ENCODE results near the gene METRN.

Gene METRN

DNA sequence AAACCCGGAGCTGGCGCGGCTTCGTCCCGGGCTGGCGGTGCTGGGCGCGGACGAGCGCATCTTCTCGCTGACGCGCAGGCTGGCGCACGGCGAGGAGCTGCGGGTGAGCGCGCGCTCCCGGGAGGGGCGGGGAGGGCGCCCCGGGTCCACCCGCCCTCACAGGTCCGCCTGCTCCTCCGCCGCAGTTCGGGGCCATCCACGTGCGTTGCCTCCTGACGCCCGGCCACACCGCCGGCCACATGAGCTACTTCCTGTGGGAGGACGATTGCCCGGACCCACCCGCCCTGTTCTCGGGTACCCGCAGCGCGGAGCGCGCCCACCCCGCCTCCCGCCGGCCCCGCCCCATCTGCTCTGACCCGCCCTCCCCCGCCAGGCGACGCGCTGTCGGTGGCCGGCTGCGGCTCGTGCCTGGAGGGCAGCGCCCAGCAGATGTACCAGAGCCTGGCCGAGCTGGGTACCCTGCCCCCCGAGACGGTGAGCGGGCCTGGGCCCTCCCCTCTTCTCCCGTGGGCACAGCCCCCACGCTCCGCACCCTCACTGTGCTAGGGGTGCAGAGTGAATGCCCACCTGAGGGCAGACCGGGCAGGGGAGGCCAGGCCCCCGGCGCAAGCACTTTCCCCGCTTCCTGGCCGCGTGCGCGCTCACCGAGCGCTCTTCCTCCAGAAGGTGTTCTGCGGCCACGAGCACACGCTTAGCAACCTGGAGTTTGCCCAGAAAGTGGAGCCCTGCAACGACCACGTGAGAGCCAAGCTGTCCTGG is 13.4 kb downstream of the METRN start (continued):
- TF ChIP-seq, protein P1, sequence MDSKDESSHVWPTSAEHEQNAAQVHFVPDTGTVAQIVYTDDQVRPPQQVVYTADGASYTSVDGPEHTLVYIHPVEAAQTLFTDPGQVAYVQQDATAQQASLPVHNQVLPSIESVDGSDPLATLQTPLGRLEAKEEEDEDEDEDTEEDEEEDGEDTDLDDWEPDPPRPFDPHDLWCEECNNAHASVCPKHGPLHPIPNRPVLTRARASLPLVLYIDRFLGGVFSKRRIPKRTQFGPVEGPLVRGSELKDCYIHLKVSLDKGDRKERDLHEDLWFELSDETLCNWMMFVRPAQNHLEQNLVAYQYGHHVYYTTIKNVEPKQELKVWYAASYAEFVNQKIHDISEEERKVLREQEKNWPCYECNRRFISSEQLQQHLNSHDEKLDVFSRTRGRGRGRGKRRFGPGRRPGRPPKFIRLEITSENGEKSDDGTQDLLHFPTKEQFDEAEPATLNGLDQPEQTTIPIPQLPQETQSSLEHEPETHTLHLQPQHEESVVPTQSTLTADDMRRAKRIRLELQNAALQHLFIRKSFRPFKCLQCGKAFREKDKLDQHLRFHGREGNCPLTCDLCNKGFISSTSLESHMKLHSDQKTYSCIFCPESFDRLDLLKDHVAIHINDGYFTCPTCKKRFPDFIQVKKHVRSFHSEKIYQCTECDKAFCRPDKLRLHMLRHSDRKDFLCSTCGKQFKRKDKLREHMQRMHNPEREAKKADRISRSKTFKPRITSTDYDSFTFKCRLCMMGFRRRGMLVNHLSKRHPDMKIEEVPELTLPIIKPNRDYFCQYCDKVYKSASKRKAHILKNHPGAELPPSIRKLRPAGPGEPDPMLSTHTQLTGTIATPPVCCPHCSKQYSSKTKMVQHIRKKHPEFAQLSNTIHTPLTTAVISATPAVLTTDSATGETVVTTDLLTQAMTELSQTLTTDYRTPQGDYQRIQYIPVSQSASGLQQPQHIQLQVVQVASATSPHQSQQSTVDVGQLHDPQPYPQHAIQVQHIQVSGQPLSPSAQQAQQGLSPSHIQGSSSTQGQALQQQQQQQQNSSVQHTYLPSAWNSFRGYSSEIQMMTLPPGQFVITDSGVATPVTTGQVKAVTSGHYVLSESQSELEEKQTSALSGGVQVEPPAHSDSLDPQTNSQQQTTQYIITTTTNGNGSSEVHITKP (tag by site-specific recombination; IDR thresholded peaks at IDR 0.05), result peak; percentile 91
- TF ChIP-seq ZEB2 (tag by site-specific recombination; IDR thresholded peaks at IDR 0.05), result 0 out of 2 replicates have a peak, but pooled peaks have one; percentile 59
- TF ChIP-seq GLIS2 (tag by site-specific recombination; IDR thresholded peaks at IDR 0.05), result peak; percentile 75
- TF ChIP-seq, protein P2, sequence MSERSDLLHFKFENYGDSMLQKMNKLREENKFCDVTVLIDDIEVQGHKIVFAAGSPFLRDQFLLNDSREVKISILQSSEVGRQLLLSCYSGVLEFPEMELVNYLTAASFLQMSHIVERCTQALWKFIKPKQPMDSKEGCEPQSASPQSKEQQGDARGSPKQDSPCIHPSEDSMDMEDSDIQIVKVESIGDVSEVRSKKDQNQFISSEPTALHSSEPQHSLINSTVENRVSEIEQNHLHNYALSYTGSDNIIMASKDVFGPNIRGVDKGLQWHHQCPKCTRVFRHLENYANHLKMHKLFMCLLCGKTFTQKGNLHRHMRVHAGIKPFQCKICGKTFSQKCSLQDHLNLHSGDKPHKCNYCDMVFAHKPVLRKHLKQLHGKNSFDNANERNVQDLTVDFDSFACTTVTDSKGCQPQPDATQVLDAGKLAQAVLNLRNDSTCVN (tag by site-specific recombination; optimal IDR thresholded peaks at IDR 0.05), result peak; percentile 86
- peak; percentile 73 for TF ChIP-seq SP2 (tag by site-specific recombination; IDR thresholded peaks at IDR 0.05)
- TF ChIP-seq KLF10 (tag by site-specific recombination; IDR thresholded peaks at IDR 0.05), result peak; percentile 6; the same call in 1 of the 2 replicates
- TF ChIP-seq KLF9 (tag by site-specific recombination; IDR thresholded peaks at IDR 0.05; ENCODE audit: low read depth), result peak; percentile 80

DNA sequence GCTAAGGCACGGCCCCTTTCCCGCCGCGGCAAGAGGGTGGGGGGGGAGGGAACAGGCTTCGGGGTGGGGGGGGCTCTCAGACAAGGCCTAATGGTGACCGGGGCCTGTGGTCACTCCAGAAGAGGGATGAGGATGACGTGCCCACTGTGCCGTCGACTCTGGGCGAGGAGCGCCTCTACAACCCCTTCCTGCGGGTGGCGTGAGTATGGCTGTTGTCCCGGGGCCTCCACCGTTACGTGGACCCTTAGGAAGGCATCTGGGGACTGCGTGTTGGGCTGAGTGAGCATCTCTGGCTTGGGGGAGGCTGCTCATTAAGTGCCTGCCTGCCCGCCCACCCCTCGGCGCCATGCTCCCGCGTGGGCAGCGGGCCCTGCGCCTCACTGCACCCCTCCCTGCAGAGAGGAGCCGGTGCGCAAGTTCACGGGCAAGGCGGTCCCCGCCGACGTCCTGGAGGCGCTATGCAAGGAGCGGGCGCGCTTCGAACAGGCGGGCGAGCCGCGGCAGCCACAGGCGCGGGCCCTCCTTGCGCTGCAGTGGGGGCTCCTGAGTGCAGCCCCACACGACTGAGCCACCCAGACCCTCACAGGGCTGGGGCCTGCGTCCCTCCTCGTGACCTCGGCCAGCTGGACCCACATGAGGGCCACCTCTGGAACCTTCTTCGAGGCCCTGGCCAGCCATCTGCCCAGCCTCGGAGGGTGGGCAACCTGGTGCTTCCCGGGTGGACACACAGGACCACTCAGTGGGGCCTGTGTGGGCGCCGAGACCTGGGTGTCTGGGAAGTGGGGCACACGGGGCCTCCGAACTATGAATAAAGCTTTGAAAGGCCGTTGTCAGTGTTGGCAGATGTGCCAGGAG is 14.2 kb downstream of the METRN start:
- TF ChIP-seq ZFHX2 (tag by site-specific recombination; conservative IDR thresholded peaks at IDR 0.05), result peak; percentile 35; the same call in 1 of the 2 replicates
- TF ChIP-seq ZBTB17 (tag by site-specific recombination; IDR thresholded peaks at IDR 0.05), result no peak
- Histone ChIP-seq H3K27ac (ENCODE audit: extremely low read depth, low read depth, low read length) (no peak overlapping the region), H3K36me3 (ENCODE audit: control insufficient read depth in 2 of 2, insufficient read depth in 1 of 2, low read length in 2 of 2) (peaks cover 3 to 31% of the 10 kb centered on the region in 2 experiments; a peak in 2 of 3 replicates), H3K9me3 (ENCODE audit: control insufficient read depth, insufficient read depth, low read depth, low read length) (no peaks in the 10 kb centered on the region), H3K4me3 (ENCODE audit: low read depth, low read length) (no peak overlapping the region), H3K4me1 (ENCODE audit: control insufficient read depth, insufficient read depth, low read length) (peaks cover 4% of the 10 kb centered on the region; the same call in 1 of the 2 replicates)
- ChIA-PET POLR2A (interaction anchor here (0.5 to 1.7 kb wide), 7 partner anchors 8 to 524 kb away, joined by 3 to 12 read pairs (median 4); partner anchors contain the start of genes ANTKMT and CIAO3), CTCF (interaction anchor here (0.5 to 1.8 kb wide), 4 partner anchors 12 to 20 kb away, joined by 3 to 11 read pairs (median 5); partner anchors contain the start of gene CIAO3)

DNA sequence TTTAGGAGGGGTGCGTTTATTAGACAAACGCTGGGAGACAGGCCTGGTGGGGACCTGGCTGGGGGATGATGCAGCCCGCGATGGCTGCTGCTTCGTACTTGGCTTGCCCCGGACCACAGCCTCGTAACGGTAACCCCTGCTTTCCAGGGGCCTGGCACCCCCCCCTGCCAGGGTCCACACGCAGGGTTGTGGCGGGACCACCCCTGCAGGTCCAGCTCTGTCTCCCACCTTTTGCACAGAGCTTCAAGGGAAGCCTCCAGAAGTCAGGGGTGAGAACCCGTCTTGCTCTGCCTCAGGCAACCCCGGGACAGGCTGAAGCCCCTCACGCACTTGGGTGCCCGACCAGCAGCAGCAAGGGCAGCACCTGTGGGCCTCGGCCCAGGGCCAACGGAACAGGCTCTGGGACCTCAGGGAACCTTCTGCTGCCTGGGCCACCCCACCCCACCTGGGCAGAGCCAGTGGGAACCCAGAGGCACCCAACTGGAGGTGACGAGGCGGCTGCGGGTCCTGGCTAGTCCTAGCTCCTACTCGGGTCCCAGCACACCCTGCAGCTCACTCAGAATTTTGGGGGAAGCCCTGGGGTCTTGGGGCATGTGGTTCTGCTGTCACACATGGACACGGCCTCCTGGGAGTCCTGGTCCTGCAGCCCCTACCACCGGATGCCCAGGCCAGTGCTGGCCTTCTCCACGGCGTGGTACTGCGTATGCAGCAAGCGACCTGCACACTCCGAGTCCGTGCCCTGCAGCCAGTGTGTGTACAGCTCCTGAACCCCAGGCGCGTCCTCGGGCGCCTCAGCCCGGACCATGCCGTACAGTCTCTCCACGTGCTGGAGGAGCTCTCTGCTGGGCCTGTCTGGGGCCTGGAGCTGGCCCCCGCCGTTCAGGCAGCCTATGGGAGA is 15.1 kb downstream of the METRN start:
- no peak overlapping the region for H3K27ac ChIP-seq (ENCODE audit: extremely low read depth, low read depth, low read length)
- peaks cover 4% of the 10 kb centered on the region; the same call in 1 of the 2 replicates for H3K4me1 ChIP-seq (ENCODE audit: control insufficient read depth, insufficient read depth, low read length)
- H3K9me3 ChIP-seq (ENCODE audit: control insufficient read depth, insufficient read depth, low read depth, low read length), result no peaks in the 10 kb centered on the region
- ChIA-PET CTCF (interaction anchor here (0.7 to 1.8 kb wide), 4 partner anchors 11 to 1683 kb away, joined by 3 to 11 read pairs (median 4); partner anchors contain the start of gene CIAO3), POLR2A (interaction anchor here (1.2 to 1.4 kb wide), 2 partner anchors 9 to 11 kb away, joined by 5 to 12 read pairs; partner anchors contain the start of genes ANTKMT and CIAO3)
- no peak overlapping the region for H3K4me3 ChIP-seq (ENCODE audit: low read depth, low read length)
- H3K36me3 ChIP-seq (ENCODE audit: control insufficient read depth in 2 of 2, insufficient read depth in 1 of 2, low read length in 2 of 2), result peaks cover 3 to 40% of the 10 kb centered on the region in 2 experiments; a peak in 2 of 3 replicates
- TF ChIP-seq WT1 (tag by site-specific recombination; IDR thresholded peaks at IDR 0.05) (no peak), ZBTB8A (tag by site-specific recombination; IDR thresholded peaks at IDR 0.05) (0 out of 2 replicates have a peak, but pooled peaks have one; percentile 12), IKZF3 (tag by site-specific recombination; IDR thresholded peaks at IDR 0.05) (no peak), ZFP69B (tag by site-specific recombination; IDR thresholded peaks at IDR 0.05) (no peak), ZNF600 (tag by site-specific recombination; IDR thresholded peaks at IDR 0.05) (peak; percentile 70; the same call in 1 of the 2 replicates), ZNF510 (tag by site-specific recombination; IDR thresholded peaks at IDR 0.05; ENCODE audit: insufficient replicate concordance) (no peak)
- TF ChIP-seq, protein P3, sequence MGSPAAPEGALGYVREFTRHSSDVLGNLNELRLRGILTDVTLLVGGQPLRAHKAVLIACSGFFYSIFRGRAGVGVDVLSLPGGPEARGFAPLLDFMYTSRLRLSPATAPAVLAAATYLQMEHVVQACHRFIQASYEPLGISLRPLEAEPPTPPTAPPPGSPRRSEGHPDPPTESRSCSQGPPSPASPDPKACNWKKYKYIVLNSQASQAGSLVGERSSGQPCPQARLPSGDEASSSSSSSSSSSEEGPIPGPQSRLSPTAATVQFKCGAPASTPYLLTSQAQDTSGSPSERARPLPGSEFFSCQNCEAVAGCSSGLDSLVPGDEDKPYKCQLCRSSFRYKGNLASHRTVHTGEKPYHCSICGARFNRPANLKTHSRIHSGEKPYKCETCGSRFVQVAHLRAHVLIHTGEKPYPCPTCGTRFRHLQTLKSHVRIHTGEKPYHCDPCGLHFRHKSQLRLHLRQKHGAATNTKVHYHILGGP (tag by site-specific recombination; IDR thresholded peaks at IDR 0.05), result no peak
- TF ChIP-seq, protein P4, sequence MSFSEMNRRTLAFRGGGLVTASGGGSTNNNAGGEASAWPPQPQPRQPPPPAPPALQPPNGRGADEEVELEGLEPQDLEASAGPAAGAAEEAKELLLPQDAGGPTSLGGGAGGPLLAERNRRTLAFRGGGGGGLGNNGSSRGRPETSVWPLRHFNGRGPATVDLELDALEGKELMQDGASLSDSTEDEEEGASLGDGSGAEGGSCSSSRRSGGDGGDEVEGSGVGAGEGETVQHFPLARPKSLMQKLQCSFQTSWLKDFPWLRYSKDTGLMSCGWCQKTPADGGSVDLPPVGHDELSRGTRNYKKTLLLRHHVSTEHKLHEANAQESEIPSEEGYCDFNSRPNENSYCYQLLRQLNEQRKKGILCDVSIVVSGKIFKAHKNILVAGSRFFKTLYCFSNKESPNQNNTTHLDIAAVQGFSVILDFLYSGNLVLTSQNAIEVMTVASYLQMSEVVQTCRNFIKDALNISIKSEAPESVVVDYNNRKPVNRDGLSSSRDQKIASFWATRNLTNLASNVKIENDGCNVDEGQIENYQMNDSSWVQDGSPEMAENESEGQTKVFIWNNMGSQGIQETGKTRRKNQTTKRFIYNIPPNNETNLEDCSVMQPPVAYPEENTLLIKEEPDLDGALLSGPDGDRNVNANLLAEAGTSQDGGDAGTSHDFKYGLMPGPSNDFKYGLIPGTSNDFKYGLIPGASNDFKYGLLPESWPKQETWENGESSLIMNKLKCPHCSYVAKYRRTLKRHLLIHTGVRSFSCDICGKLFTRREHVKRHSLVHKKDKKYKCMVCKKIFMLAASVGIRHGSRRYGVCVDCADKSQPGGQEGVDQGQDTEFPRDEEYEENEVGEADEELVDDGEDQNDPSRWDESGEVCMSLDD (tag by site-specific recombination; IDR thresholded peaks at IDR 0.05), result no peak

Data from HEK293 (cell line).